GM19238 (cell line): Measurements from ENCODE around the gene TUSC2.
A peak's percentile ranks its signal among the peaks of the same experiment; 100 is the strongest.
"Not testable (repeated sequence)": the region's sequence is repeated elsewhere in the genome, so short reads cannot be mapped to it uniquely, and the experiment has no call there.

Experiments used
- DNase-seq: peaks from one replicate; pipeline ENCODE4 v3.0.0; 2011; ENCODE audit warnings: low spot score; ENCODE audit not compliant: insufficient read length

The TUSC2 gene

DNA sequence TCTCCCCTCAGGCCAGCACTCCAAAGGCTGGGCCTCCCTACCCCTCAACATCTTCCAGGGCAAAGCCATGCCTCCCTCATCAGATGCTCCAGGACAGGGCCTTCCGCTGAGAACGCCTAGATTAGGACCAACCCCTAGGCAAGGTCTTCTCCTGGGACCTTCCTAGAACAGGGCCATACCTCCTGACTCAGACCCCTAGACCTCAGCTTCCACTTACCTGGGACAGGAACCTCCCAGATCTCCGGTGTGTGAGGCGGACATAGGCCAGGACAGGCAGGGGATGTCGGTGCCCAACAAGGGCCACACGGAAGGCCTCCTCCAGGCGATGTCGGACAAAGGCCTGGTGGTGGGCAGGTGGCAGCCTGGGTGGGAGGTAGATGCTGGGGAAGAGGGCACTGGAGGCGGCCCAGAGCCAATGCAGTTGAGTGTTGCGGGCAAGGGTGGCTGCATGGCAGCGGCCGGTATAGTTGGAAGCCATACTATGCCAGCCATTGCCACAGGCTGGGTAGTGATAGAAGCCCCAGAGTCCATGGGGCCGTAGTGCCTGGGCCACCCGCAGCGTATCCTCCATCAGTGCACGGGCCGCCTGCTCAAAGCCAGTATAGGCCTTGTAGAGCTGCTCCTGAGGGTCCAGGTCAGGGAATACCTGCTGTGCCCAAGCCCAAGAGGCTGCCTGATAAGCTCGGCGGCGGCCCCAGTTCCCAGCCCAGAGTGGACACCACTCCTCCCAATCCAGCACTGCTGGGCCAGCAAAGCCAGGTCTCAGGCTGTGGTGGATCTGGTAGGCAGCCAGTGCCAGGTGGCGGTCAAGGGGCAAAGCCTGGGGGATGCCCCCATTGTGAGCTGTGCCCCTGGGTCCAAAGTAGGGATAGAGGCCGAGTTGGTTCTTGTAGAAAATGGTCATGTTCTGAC lies 33.3 kb downstream of the TUSC2 start:
- no peak for DNase-seq

DNA sequence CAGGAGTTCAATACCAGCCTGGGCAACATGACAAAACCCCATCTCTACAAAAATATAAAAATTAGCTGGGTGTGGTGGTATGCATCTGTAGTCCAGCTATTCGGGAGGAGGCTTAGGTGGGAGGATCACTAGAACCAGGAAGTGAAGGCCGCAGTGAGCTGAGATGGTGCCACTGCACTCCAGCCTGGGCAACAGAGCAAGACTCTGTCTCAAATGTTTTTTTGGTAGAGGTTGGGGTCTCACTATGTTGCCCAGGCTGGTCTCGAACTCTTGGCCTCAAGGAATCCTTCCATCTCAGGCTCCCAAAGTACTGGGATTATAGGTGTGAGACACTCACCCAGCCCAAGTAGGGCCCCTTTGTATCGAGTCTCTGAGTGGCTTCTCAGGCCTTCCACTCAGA lies 33.9 kb downstream of the TUSC2 start:
- DNase-seq = no peak

DNA sequence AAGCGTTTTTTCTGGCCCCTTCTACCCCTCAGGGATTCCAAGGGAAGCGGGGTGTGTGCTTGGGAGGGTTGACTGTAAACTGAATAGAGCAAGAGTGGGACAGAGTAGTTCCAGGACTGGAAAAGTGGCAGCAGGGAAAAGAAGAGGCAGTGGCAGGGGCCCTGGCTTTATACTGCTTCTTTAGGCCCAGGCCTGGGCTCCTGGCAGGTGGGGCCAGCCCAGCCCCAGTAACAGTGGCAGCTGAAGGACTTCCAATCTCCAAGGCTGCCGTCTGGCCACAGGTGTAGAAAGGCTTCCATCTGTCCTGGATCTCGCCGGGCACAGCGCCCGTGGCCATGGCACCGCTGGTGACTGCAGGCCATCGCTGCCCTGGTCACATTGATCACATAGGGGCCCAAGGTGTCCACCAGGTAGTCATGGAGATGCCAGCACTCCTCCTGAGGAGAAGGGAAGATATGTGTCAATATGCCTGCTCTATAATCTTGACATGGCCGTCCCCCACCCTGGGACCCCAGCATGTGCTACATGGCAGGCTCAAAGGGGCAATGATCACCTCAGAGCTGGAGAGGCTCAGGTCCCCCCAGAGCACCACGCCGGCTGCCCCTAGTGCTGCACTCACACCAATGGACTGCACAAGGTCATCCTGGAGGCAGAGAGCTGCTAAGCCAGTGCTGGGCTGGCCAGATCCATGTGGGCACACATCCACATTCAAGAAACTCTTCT lies 34.8 kb downstream of the TUSC2 start:
- DNase-seq = no peak

DNA sequence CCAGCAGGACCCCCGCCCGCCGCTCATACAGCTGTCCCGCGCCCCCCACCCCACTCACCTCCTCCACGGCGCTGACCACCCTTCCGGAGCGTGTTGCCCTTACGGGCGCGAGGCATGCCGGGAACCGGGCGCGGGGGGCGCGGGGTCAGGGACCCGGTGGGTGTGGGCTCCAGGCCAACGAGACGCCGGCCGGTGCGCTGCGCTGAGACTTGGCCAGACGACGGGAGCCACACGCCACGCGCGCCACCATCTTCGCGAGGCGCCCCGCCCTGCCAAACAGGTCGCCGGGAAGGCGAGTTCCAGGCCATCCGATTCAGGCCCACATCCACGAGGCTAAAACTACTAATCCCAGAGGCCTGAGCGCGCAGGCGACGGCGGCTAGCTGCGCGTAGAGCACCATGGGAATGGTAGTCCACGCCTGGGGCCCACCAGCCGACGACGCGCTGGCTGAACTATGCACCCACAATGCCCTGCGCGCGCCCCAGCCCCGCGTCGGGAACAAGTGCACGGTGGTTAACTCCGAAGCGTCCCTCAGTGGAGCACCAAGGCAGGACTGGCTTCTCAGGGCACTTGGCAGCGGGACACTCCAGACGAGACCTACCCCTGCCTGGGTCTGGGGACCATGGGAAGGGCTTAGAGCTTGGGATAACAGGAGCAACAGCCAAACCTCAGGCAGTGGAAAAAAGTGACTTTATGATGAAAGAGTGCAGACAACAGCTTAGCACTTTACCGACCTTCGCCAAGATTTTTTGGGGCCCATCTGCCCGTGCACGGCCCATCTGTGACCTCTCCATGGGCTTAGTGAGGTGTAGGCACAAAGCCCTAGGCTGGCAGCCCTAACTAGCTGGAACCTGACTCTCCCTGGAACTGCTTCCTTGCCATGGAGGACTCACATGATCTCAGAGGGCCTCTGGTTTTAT lies 35.6 kb downstream of the TUSC2 start, which contains the start of gene IFRD2:
IFRD2 (minus strand) TSS at position 271 of the 920 bp plus-strand sequence; CDS start at position 116, 155 bp downstream.
- DNase-seq = peak; percentile 95

DNA sequence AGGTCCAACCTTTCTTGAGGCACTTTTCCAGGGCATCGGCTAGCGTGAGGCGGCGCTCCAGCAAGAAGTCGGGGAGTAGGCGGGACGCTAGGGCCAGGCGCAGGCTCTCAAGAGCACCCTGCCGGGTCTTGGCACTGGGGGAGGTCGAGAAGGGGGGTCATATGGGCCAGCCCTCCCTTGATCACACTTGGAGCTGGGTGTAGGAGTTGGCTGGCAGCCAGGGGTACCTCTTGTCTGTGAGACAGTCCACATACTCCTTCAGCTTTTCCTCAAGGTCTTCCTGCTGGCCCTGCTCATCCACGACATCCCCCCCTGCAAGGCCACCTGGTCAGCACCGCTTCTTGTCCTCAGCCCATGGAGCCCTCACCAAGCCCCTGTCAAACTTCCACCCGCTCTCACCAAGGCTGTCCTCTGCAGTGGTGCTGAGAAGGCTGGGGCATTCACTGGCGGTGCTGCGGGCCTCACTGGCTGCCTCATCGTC lies 37.8 kb downstream of the TUSC2 start:
- DNase-seq = no peak

DNA sequence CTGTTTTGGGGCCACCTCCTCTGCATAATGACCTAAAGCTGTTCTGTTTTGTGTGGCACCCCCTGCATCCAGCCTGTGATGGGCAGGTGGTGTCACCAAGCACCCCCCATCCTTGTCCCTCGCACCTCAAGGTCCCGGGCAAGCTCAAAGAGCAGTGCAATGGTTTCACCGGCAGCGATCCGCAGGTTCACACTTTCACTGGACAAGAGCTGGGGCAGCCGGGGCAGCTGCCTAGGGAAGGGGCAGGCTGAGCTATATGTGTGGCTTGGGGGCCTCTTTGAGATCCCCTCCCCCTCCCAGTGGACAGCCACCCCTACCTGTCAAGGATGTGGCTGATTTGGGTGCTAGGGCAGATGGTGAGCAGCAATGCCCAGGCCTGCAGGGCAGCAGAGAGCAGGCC lies 38.9 kb downstream of the TUSC2 start:
- DNase-seq = no peak

DNA sequence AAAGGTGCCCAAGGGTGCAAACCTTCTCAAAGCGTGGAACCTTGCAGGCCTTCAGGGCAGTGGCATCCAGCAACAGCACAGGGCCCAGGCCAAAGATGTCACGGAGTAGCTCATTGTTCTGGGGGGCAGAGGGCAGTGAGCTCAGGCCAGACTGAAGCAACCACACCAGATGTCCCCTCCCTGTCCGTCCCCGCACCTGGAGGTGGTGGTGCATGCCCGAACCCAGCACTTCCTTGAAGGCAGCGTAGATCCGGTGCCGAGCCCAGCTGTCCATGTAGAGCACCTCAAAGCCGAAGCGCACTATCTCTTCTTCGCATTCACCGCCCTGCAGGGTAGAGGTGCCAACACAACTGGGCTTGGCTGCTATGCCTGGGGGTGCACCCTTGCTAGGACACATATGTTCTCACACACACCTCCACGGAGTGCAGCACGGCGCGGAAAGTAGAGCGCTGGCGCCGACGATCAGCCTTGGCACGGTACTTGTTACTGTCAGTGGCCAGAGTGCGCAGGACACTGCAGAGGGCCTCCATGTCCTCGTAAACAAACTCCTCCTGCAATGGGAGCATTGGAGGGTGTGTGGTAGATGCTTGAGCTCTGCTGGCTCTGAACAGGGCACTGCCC lies 39.5 kb downstream of the TUSC2 start:
- no peak for DNase-seq

DNA sequence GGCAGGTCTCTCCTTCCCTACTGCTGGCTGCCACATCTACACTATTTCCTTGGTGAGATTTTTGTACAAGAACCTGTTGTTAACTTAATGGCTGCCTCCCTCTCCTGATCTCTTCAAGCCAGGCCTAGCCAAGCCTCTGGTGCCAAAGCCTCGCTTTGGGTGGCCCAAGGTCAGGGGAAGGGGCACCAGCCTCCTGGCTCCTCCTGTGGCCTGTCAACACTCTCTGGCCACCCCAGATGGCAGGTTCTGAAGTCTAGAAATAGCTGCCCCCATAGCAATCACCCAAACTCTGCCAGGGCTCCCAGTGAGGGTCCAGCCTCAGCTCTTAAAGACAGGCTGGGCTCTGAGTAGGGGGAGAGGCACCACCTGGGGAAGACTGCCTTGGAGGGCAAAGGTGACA lies 40.8 kb downstream of the TUSC2 start:
- no peak for DNase-seq

DNA sequence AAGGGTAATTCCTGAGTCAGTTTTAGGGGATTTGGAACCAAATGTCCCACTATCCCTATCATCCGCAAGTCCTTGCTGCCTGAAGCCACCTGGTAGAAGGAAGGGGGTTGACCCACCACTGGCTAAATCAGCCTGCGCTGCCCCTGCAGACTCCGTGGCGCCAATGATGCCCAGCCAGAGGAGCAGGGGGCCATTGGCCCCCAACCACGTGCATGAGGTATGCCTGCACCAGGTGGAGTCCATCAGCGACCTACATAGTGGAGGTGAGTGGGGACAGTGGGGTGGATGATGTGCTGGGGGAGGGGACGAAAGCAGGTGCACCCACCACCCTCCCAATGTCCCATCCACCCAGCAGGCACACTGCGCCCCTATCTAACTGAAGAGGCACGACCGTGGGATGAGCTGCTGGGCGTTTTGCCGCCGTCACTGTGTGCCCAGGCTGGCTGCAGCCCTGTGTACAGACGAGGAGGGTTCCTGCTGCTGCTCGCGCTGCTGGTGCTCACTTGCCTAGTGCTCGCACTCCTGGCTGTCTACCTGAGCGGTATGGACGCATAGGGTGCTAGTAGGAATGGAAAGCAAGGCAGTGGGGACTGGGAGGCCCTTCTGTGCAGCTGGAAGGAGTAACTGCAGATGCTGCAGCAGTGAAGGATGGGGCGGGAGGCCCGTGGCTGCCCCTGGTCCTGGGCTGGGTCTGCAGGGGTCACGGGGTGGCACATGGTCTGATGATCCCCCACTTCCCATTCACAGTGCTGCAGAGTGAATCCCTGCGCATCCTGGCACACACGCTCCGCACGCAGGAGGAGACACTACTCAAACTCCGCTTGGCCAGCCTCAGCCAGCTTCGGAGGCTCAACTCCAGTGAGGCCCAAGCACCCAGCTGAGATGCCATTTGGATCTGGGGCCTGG lies 41.4 kb downstream of the TUSC2 start:
- DNase-seq = no peak

DNA sequence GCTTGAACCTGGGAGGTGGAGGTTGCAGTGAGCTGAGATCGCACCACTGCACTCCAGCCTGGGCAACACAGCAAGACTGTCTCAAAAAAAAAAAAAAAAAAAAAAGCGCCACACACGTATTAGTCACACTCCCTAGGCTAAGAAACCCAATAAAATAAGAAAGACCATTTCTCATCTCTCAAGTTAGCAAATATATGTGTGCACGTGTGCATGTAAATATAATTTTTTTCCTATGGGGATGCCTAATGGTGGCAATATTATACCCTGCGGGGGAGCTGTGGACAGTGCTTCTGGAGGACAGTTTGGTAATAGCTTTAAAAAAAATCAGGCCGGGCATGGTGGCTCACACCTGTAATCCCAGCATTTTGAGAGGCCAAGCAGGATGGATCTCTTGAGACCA lies 43.9 kb downstream of the TUSC2 start:
- not testable (repeated sequence) for DNase-seq

DNA sequence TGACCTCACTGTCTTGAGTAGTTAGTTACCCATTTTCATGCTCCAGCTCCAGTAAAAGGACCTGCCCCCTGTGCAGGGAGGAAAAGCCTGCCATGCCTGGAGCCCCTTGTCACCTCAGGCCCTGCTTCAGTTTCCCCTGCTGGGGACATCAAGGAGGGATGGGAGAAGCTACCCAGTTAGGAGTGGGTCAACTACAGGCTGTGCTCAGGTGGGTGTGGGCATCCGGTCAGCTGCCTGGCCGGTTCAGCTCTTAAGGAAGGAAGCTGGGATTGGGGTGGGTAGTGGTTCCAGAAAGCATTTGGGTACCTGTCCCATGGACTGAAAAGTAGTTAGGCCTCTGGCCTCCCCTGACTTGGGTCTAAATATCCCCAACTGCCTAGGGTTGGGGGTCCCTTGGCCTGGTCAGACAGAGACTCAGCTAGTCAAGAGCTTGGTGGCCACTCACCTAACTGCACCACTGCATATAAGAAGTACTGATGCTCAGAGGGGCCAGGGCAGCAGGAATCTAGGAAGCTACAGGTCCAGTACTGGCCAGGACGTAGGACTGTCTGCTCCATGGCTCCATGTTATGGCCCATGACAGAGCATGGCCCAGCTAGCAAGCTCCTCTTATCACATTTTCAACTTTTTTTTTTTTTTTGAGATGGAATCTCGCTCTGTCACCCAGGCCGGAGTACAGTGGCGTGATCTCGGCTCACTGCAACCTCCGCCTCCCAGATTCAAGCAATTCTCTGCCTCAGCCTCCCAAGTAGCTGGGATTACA lies 48.6 kb downstream of the TUSC2 start:
- no peak for DNase-seq

DNA sequence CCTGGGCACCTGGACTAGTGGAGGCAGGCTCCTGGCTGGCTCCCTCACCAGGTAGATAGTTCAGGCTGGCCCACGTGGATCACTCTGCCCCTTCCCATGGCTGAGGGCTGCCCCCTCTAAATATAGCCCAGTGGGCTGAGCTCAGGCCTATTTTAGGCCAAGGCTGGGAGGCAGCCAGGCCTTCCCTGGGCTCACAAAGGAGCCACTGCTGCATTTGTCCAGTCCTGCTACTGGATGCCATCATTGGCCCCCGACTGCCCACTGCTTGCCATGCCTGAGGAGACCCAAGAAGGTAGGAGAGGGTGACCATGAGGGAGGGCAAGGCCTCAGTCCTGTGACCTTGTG lies 49.2 kb downstream of the TUSC2 start, which contains the start of gene LSMEM2:
LSMEM2 (plus strand) TSS at position 208 of the 345 bp plus-strand sequence; CDS start at position 235, 27 bp downstream.
- no peak for DNase-seq

DNA sequence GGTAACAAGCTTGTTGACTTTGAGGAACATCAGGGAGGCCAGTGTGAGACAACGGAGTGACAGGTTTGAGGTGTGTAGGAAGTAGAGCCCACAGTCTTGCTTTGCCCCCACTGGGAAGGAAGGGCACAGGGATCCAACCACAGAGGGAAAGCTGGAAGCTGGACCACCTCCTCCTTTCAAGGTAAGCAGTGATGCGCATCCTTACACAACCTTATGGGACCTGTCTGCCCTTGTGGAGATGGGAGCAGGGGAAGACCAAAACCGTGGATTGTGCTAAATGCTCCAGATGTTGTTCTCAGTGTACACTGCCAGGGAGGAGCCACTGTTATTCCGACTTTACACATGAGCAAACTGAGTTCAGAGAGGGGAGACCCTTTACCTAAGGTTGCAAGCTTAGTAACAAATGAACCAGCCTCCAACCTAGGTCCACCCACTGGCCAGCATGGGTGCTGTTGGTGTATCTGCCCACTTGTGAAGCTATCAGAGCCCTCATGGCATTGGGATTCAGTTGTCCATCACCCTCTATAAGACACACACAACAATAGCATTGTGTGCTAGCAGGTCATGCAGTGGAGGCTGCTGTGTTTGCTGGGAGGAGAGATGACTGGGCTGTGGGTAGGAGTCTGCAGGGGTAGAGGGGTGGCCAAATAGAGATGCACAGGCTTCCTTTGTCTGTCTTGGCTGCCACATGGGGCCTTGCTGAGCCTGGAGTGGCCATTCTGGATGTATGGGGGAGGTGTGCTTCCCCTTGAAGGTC lies 49.7 kb downstream of the TUSC2 start:
- DNase-seq = no peak

DNA sequence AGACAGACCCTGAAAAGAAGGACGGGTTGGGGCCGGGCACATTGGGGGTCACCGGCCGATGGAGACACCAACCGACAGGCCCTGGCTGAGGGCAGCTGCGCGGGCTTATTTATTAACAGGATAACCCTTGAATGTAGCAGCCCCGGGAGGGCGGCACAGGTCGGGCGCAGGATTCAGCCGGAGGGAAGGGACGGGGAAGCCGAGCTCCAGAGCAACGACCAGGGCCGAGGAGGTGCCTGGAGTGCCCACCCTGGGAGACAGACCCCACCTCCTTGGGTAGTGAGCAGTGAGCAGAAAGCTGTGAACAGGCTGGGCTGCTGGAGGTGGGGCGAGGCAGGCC lies 51.3 kb downstream of the TUSC2 start:
- DNase-seq = no peak

DNA sequence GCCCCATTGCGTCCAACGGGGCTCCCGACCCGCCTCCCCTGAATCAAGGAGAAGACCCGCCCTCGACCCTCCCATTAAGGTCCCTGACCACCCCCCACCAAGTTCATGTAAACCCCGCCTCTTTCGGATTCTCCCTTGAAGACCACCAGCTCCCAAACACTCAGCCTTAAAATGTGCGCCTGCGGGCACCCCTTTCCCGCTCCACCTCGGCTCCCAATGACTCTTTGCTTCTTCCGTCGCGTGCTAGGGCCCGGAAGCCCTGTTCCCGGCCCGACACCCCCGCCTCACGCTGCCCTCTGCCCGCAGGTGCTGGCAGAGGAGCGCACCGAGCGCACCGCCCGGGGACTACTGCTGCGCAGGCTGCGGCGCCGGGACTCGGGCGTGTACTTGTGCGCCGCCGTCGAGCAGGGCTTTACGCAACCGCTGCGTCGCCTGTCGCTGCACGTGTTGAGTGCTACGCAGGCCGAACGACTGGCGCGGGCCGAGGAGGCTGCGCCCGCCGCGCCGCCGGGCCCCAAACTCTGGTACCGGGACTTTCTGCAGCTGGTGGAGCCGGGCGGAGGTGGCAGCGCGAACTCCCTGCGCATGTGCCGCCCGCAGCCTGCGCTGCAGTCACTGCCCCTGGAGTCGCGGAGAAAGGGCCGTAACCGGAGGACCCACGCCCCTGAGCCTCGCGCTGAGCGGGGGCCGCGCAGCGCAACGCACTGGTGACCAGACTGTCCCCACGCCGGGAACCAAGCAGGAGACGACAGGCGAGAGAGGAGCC lies 51.8 kb downstream of the TUSC2 start:
- no peak for DNase-seq

DNA sequence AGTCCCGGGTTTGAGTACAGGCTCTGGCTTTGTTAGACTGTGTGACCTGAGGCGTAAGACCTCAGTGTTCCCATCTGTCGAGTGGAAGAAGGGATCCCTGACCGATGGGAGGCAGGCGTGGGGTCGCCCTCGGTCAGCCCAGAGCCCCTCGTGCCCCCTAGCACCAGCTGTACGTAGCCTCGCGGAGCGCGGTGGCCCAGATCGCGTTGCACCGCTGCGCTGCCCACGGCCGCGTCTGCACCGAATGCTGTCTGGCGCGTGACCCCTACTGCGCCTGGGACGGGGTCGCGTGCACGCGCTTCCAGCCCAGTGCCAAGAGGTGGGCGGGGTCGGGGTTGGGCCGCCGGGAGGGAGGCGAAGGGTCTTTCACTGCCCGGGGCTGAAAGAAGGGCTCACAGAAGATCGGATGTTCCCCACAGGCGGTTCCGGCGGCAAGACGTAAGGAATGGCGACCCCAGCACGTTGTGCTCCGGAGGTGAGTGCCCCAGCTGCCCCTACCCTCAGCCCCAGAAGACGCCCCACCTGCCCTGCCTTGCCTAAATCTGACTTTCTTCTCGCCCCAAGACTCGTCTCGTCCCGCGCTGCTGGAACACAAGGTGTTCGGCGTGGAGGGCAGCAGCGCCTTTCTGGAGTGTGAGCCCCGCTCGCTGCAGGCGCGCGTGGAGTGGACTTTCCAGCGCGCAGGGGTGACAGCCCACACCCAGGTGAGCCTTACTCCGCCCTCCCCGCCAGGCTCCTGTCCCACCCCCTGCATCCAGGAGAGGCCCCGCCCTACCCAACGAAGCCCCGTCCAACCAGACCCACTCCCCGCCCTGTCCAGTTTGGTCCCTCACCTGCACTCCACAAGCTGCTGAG lies 52.7 kb downstream of the TUSC2 start:
- DNase-seq = no peak
